HepG2 (cell line): Measurements from ENCODE around the gene EARS2. TPM values are rescaled to one million over a fixed set of nuclear protein-coding genes. Genes with fewer than 3 reads are reported as not detected.

ENCODE experiments used
- CEBPG ChIP-seq: IDR thresholded peaks from 2 replicates; pipeline ENCODE4 v1.6.1; 2016
- ELF1 ChIP-seq: sonication (generic); formaldehyde crosslinking; IDR thresholded peaks from 2 replicates; pipeline ENCODE4 v1.4.0; 2020; ENCODE audit warnings: missing genetic modification reagents
- HNRNPK ChIP-seq: fragments of 200-400 bp; formaldehyde crosslinking; IDR thresholded peaks from 2 replicates; pipeline ENCODE4 v1.6.1; 2018; ENCODE audit warnings: low read length, low read depth, moderate library complexity, mild to moderate bottlenecking; ENCODE audit not compliant: poor library complexity, severe bottlenecking
- HNRNPLL ChIP-seq: fragments of 200-400 bp; formaldehyde crosslinking; IDR thresholded peaks from 2 replicates; pipeline ENCODE4 v1.6.1; 2017; ENCODE audit warnings: mild to moderate bottlenecking, low read depth, low read length; ENCODE audit not compliant: poor library complexity, severe bottlenecking
- JUNB ChIP-seq: sonication (generic); formaldehyde crosslinking; IDR thresholded peaks from 2 replicates; pipeline ENCODE4 v1.8.0; 2022; ENCODE audit warnings: missing genetic modification reagents, mild to moderate bottlenecking, borderline replicate concordance
- RARG ChIP-seq: sonication (generic); formaldehyde crosslinking; IDR thresholded peaks from 2 replicates; pipeline ENCODE4 v1.4.0; 2020; ENCODE audit warnings: low read depth, mild to moderate bottlenecking, missing genetic modification reagents
- RXRA ChIP-seq: sonication (generic); formaldehyde crosslinking; IDR thresholded peaks from 2 replicates; pipeline ENCODE4 v1.5.1; 2020; ENCODE audit warnings: missing genetic modification reagents
- SATB2 ChIP-seq: sonication (generic); formaldehyde crosslinking; IDR thresholded peaks from 2 replicates; pipeline ENCODE4 v1.5.0; 2020; ENCODE audit warnings: missing genetic modification reagents
- STAT5B ChIP-seq: sonication (generic); formaldehyde crosslinking; IDR thresholded peaks from 2 replicates; pipeline ENCODE4 v1.4.0; 2020; ENCODE audit warnings: missing genetic modification reagents
- TMF1 ChIP-seq: sonication (generic); formaldehyde crosslinking; IDR thresholded peaks from 2 replicates; pipeline ENCODE4 v1.8.1; 2022; ENCODE audit warnings: low read depth, missing genetic modification reagents
- ZFP37 ChIP-seq: sonication (generic); formaldehyde crosslinking; IDR thresholded peaks from 2 replicates; pipeline ENCODE4 v1.4.0; 2020; ENCODE audit warnings: missing genetic modification reagents, borderline replicate concordance
- ZNF878 ChIP-seq: sonication (generic); formaldehyde crosslinking; IDR thresholded peaks from 2 replicates; pipeline ENCODE4 v1.8.1; 2023; ENCODE audit warnings: mild to moderate bottlenecking, missing genetic modification reagents, moderate library complexity
- polyA plus RNA-seq, 8 experiments: library from polyadenylated mRNA; depleted of rRNA in 3 of 8; stranded (reverse) in 7 of 8; unstranded in 1 of 8; fragments of >200 nt; fragmentation: Illumina TruSeq in 4 of 8; extraction: Trizol in 4 of 8; gene quantifications; 2 replicates each; pipeline versions ENCODE4 v1.2.1 to v1.2.3, GENCODE V29; 2011 to 2016; ENCODE audit warnings: low read depth in 4 of 8, missing spikeins in 1 of 8, mixed read lengths in 1 of 8; ENCODE audit not compliant: insufficient read depth in 1 of 8
- total RNA-seq, 5 experiments: library from RNA; depleted of rRNA; stranded (reverse); fragments of >200 nt; fragmentation: Illumina TruSeq; extraction: Trizol; gene quantifications; 2 replicates each; pipeline ENCODE4 v1.2.3, GENCODE V29; 2016; ENCODE audit warnings: low read depth in 1 of 5
- TF ChIP-seq, protein P1 (sequence below): sonication (generic); formaldehyde crosslinking; conservative IDR thresholded peaks from 2 replicates; pipeline ENCODE4 v1.4.0; 2020; ENCODE audit warnings: missing genetic modification reagents
- TF ChIP-seq, protein P2 (sequence below): fragments of 450-650 bp; IDR thresholded peaks from 2 replicates; pipeline ENCODE4 v1.6.1; 2017
- TF ChIP-seq, protein P3 (sequence below): sonication (generic); formaldehyde crosslinking; IDR thresholded peaks from 2 replicates; pipeline ENCODE4 v1.5.0; 2020; ENCODE audit warnings: mild to moderate bottlenecking, missing genetic modification reagents, moderate library complexity
- TF ChIP-seq, protein P4 (sequence below): sonication (generic); formaldehyde crosslinking; IDR thresholded peaks from 2 replicates; pipeline ENCODE4 v1.4.0; 2020; ENCODE audit warnings: missing genetic modification reagents, borderline replicate concordance

The EARS2 gene
- total and polyA plus RNA-seq, 2 of the 13 experiments (the other 11 are each of a cell fraction or from before 2014, with no cell fraction given), result 49.4 to 80.4 TPM

DNA sequence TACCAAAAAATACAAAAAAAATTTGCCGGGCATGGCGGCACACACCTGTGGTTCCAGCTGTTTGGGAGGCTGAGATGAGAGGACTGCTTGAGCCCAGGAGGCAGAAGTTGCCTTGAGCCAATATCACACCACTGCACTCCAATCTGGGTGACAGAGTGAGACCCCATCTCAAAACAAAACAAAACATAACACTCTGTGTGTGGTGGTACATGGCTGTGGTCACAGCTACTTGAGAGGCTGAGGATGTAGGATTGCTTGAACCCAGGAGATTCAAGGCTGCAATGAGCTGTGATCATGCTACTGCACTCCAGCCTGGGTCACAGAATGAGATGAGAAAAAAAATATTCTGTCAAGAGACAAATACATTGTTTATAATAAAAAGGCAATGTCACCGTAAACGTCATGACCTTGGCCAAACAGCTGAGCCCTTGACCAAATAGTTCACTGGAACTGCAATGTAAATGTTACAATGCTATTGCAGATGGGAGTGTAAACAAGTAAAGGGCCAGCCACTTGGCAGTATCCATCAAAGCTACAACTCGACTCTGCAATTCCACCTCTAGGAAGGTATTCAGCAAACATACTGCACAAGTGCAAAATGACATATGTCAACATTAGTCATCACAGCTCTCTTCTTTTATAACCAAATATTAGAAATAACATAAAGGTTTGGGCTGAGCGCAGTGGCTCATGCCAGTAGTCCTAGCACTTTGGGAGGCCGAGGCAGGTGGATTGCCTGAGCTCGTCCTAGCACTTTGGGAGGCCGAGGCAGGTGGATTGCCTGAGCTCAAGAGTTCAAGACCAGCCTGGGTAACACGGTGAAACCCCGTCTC is 16.9 kb downstream of the EARS2 start (continued):
- TF ChIP-seq, protein P1, sequence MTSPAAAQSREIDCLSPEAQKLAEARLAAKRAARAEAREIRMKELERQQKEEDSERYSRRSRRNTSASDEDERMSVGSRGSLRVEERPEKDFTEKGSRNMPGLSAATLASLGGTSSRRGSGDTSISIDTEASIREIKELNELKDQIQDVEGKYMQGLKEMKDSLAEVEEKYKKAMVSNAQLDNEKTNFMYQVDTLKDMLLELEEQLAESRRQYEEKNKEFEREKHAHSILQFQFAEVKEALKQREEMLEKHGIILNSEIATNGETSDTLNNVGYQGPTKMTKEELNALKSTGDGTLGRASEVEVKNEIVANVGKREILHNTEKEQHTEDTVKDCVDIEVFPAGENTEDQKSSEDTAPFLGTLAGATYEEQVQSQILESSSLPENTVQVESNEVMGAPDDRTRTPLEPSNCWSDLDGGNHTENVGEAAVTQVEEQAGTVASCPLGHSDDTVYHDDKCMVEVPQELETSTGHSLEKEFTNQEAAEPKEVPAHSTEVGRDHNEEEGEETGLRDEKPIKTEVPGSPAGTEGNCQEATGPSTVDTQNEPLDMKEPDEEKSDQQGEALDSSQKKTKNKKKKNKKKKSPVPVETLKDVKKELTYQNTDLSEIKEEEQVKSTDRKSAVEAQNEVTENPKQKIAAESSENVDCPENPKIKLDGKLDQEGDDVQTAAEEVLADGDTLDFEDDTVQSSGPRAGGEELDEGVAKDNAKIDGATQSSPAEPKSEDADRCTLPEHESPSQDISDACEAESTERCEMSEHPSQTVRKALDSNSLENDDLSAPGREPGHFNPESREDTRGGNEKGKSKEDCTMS (CRISPR knock-in tag), result no peak
- TF ChIP-seq, protein P2, sequence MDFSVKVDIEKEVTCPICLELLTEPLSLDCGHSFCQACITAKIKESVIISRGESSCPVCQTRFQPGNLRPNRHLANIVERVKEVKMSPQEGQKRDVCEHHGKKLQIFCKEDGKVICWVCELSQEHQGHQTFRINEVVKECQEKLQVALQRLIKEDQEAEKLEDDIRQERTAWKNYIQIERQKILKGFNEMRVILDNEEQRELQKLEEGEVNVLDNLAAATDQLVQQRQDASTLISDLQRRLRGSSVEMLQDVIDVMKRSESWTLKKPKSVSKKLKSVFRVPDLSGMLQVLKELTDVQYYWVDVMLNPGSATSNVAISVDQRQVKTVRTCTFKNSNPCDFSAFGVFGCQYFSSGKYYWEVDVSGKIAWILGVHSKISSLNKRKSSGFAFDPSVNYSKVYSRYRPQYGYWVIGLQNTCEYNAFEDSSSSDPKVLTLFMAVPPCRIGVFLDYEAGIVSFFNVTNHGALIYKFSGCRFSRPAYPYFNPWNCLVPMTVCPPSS, result no peak
- TF ChIP-seq RXRA (peak; percentile 80; the same call in 1 of the 2 replicates), JUNB (peak; percentile 92; the same call in 1 of the 2 replicates), TMF1 (CRISPR knock-in tag) (no peak), STAT5B (CRISPR knock-in tag) (no peak), HNRNPLL (no peak), ZFP37 (no peak), ELF1 (CRISPR knock-in tag) (peak; percentile 51), SATB2 (no peak), ZNF878 (CRISPR knock-in tag) (peak; percentile 99), RARG (0 out of 2 replicates have a peak, but pooled peaks have one; percentile 63), CEBPG (CRISPR knock-in tag) (peak; percentile 97), HNRNPK (no peak)
- TF ChIP-seq, protein P3, sequence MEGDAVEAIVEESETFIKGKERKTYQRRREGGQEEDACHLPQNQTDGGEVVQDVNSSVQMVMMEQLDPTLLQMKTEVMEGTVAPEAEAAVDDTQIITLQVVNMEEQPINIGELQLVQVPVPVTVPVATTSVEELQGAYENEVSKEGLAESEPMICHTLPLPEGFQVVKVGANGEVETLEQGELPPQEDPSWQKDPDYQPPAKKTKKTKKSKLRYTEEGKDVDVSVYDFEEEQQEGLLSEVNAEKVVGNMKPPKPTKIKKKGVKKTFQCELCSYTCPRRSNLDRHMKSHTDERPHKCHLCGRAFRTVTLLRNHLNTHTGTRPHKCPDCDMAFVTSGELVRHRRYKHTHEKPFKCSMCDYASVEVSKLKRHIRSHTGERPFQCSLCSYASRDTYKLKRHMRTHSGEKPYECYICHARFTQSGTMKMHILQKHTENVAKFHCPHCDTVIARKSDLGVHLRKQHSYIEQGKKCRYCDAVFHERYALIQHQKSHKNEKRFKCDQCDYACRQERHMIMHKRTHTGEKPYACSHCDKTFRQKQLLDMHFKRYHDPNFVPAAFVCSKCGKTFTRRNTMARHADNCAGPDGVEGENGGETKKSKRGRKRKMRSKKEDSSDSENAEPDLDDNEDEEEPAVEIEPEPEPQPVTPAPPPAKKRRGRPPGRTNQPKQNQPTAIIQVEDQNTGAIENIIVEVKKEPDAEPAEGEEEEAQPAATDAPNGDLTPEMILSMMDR (CRISPR knock-in tag), result peak; percentile 25
- TF ChIP-seq, protein P4, sequence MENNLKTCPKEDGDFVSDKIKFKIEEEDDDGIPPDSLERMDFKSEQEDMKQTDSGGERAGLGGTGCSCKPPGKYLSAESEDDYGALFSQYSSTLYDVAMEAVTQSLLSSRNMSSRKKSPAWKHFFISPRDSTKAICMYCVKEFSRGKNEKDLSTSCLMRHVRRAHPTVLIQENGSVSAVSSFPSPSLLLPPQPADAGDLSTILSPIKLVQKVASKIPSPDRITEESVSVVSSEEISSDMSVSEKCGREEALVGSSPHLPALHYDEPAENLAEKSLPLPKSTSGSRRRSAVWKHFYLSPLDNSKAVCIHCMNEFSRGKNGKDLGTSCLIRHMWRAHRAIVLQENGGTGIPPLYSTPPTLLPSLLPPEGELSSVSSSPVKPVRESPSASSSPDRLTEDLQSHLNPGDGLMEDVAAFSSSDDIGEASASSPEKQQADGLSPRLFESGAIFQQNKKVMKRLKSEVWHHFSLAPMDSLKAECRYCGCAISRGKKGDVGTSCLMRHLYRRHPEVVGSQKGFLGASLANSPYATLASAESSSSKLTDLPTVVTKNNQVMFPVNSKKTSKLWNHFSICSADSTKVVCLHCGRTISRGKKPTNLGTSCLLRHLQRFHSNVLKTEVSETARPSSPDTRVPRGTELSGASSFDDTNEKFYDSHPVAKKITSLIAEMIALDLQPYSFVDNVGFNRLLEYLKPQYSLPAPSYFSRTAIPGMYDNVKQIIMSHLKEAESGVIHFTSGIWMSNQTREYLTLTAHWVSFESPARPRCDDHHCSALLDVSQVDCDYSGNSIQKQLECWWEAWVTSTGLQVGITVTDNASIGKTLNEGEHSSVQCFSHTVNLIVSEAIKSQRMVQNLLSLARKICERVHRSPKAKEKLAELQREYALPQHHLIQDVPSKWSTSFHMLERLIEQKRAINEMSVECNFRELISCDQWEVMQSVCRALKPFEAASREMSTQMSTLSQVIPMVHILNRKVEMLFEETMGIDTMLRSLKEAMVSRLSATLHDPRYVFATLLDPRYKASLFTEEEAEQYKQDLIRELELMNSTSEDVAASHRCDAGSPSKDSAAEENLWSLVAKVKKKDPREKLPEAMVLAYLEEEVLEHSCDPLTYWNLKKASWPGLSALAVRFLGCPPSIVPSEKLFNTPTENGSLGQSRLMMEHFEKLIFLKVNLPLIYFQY, result peak; percentile 52; the same call in 1 of the 2 replicates
